GM19452 (cell line): Measurements from ENCODE around the gene FCRL6.
A peak's percentile ranks its signal among the peaks of the same experiment; 100 is the strongest.

ENCODE experiments used
- ATAC-seq: cut with Tn5 transposase; IDR thresholded peaks from one replicate; pipeline ENCODE4 v1.9.1; 2021; ENCODE audit not compliant: unreplicated experiment

The FCRL6 gene

GRCh38 chr1:159832309-159832708 is 30.1 kb downstream of the FCRL6 start:
- no peak for ATAC-seq

GRCh38 chr1:159835356-159835755 is 33.2 kb downstream of the FCRL6 start:
- ATAC-seq = no peak

GRCh38 chr1:159835862-159836525 is 33.8 kb downstream of the FCRL6 start:
- ATAC-seq = no peak

GRCh38 chr1:159838715-159839114 is 36.6 kb downstream of the FCRL6 start:
- ATAC-seq = peak; percentile 56

- peak; percentile 56 for ATAC-seq
Measured at GRCh38 chr1:159839116-159839849, 37.1 kb downstream of the FCRL6 start.

GRCh38 chr1:159841749-159842148 is 39.6 kb downstream of the FCRL6 start:
- no peak for ATAC-seq

- no peak for ATAC-seq
Measured at GRCh38 chr1:159843459-159843858, 41.3 kb downstream of the FCRL6 start.

GRCh38 chr1:159845751-159846629 is 43.8 kb downstream of the FCRL6 start:
- no peak for ATAC-seq

- no peak for ATAC-seq
Measured at GRCh38 chr1:159847231-159847630, 45.1 kb downstream of the FCRL6 start.

- ATAC-seq = no peak
Measured at GRCh38 chr1:159848326-159848725, 46.2 kb downstream of the FCRL6 start.

GRCh38 chr1:159849626-159850366 is 47.6 kb downstream of the FCRL6 start:
- no peak for ATAC-seq

- ATAC-seq = no peak
Measured at GRCh38 chr1:159851407-159851806, 49.2 kb downstream of the FCRL6 start.

- ATAC-seq = no peak
Measured at GRCh38 chr1:159853417-159854115, 51.4 kb downstream of the FCRL6 start.

- peak; percentile 7 for ATAC-seq
Measured at GRCh38 chr1:159854116-159854692, 52.0 kb downstream of the FCRL6 start.

- ATAC-seq = peak; percentile 85
Measured at GRCh38 chr1:159854693-159855192, 52.6 kb downstream of the FCRL6 start.

GRCh38 chr1:159855709-159856108 is 53.5 kb downstream of the FCRL6 start:
- ATAC-seq = no peak

GRCh38 chr1:159856576-159856975 is 54.4 kb downstream of the FCRL6 start:
- ATAC-seq = no peak

- no peak for ATAC-seq
Measured at GRCh38 chr1:159857889-159858288, 55.7 kb downstream of the FCRL6 start.

GRCh38 chr1:159859767-159860322 is 57.7 kb downstream of the FCRL6 start:
- ATAC-seq = no peak
